Smooth muscle cell (in vitro differentiated cells): ENCODE results near the gene CDNF. TPM values are rescaled to one million over a fixed set of nuclear protein-coding genes. Genes with fewer than 3 reads are reported as not detected.
"Not testable (repeated sequence)": the region's sequence is repeated elsewhere in the genome, so short reads cannot be mapped to it uniquely, and the experiment has no call there.

Source experiments
- DNase-seq: peaks from one replicate; lab custom pipeline; 2025; ENCODE audit not compliant: unreplicated experiment; lab: John Stamatoyannopoulos, UW
- H2AFZ ChIP-seq: fragments of 200-600 bp; sonication (generic); 2 replicates; pipeline ENCODE4 v1.6.0; 2016; ENCODE audit warnings: antibody characterized with exemption, low read depth, mild to moderate bottlenecking
- H3F3A ChIP-seq: fragments of 200-600 bp; sonication (generic); 2 replicates; pipeline ENCODE4 v1.6.0; 2017; ENCODE audit warnings: antibody characterized with exemption, low read depth
- H3K27ac ChIP-seq: fragments of 200-600 bp; sonication (generic); 2 replicates; pipeline ENCODE4 v1.5.1; 2016; ENCODE audit warnings: low read depth, mild to moderate bottlenecking
- H3K27me3 ChIP-seq: fragments of 200-600 bp; sonication (generic); 2 replicates; pipeline ENCODE4 v1.6.1; 2016; ENCODE audit warnings: low read depth, mild to moderate bottlenecking
- H3K36me3 ChIP-seq: fragments of 200-600 bp; sonication (generic); 2 replicates; pipeline ENCODE4 v1.5.1; 2016; ENCODE audit warnings: low read depth
- H3K4me1 ChIP-seq: fragments of 200-600 bp; sonication (generic); 2 replicates; pipeline ENCODE4 v1.5.1; 2016; ENCODE audit warnings: low read depth
- H3K4me2 ChIP-seq: fragments of 200-600 bp; sonication (generic); 2 replicates; pipeline ENCODE4 v1.6.0; 2016; ENCODE audit warnings: mild to moderate bottlenecking
- H3K4me3 ChIP-seq: fragments of 200-600 bp; sonication (generic); 2 replicates; pipeline ENCODE4 v1.5.1; 2016; ENCODE audit warnings: mild to moderate bottlenecking
- H3K79me2 ChIP-seq: fragments of 200-600 bp; sonication (generic); 2 replicates; pipeline ENCODE4 v1.6.0; 2016; ENCODE audit warnings: low read depth, mild to moderate bottlenecking
- H3K9ac ChIP-seq: fragments of 200-600 bp; sonication (generic); 2 replicates; pipeline ENCODE4 v1.6.0; 2016; ENCODE audit warnings: low read depth
- H3K9me3 ChIP-seq: fragments of 200-600 bp; sonication (generic); replicated peaks from 2 replicates; pipeline ENCODE4 v1.5.1; 2016; ENCODE audit warnings: low read depth
- H4K20me1 ChIP-seq: fragments of 200-600 bp; sonication (generic); 2 replicates; pipeline ENCODE4 v1.6.0; 2016; ENCODE audit warnings: low read depth
- WGBS: methylation state at CpG from one replicate; pipeline ENCODE4 v1.1.7; 2016; ENCODE audit warnings: low lambda C conversion rate; 5-methylcytosine and 5-hydroxymethylcytosine counted together
- polyA plus RNA-seq: library from polyadenylated mRNA; unstranded; fragments of >200 nt; fragmentation: Nextera tagmentation; extraction: Ambion mirVana; gene quantifications from 2 replicates; pipeline ENCODE4 v1.2.1, GENCODE V29; 2016
- total RNA-seq: library from RNA; depleted of rRNA; stranded (reverse); fragments of >200 nt; gene quantifications from 2 replicates; pipeline ENCODE4 v1.2.3, GENCODE V29; 2014
- TF ChIP-seq, protein P1 (sequence below): fragments of 200-600 bp; sonication (generic); IDR thresholded peaks from 2 replicates; pipeline ENCODE4 v1.5.1; 2017; ENCODE audit warnings: borderline replicate concordance, mild to moderate bottlenecking, antibody characterized with exemption; ENCODE audit not compliant: insufficient read depth, poor library complexity, severe bottlenecking

CDNF gene
- total and polyA plus RNA-seq, 2 experiments from 2014 or later, result 0.63 to 4.1 TPM

GRCh38 chr10:14821635-14822375 lies 16.0 kb downstream of the CDNF start:
- no peak for DNase-seq
- no peaks in the 10 kb centered on the region for H3K9me3 ChIP-seq
- no peak overlapping the region for H3K27ac ChIP-seq
- WGBS, result 83% methylated on average over 6 of the region's 6 CpGs
- H3K4me3 ChIP-seq, result no peak overlapping the region
- H3K4me2 ChIP-seq, result no peak overlapping the region
- H3K27me3 ChIP-seq, result peaks cover 14% of the 10 kb centered on the region
- no peaks in the 10 kb centered on the region for H3F3A ChIP-seq
- no peaks in the 10 kb centered on the region for H4K20me1 ChIP-seq
- H2AFZ ChIP-seq, result no peak overlapping the region
- no peaks in the 10 kb centered on the region for H3K79me2 ChIP-seq
- no peaks in the 10 kb centered on the region for H3K36me3 ChIP-seq
- H3K4me1 ChIP-seq, result no peaks in the 10 kb centered on the region
- H3K9ac ChIP-seq, result no peak overlapping the region
- TF ChIP-seq, protein P1, sequence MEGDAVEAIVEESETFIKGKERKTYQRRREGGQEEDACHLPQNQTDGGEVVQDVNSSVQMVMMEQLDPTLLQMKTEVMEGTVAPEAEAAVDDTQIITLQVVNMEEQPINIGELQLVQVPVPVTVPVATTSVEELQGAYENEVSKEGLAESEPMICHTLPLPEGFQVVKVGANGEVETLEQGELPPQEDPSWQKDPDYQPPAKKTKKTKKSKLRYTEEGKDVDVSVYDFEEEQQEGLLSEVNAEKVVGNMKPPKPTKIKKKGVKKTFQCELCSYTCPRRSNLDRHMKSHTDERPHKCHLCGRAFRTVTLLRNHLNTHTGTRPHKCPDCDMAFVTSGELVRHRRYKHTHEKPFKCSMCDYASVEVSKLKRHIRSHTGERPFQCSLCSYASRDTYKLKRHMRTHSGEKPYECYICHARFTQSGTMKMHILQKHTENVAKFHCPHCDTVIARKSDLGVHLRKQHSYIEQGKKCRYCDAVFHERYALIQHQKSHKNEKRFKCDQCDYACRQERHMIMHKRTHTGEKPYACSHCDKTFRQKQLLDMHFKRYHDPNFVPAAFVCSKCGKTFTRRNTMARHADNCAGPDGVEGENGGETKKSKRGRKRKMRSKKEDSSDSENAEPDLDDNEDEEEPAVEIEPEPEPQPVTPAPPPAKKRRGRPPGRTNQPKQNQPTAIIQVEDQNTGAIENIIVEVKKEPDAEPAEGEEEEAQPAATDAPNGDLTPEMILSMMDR, result no peak

GRCh38 chr10:14820775-14821154 lies 17.1 kb downstream of the CDNF start:
- Histone ChIP-seq H3K4me2 (no peak overlapping the region), H3K4me1 (no peaks in the 10 kb centered on the region), H3K4me3 (no peak overlapping the region), H3K27ac (no peak overlapping the region), H4K20me1 (no peaks in the 10 kb centered on the region), H2AFZ (no peak overlapping the region), H3K9me3 (no peaks in the 10 kb centered on the region), H3K36me3 (no peaks in the 10 kb centered on the region), H3K79me2 (no peaks in the 10 kb centered on the region), H3K27me3 (peaks cover 6% of the 10 kb centered on the region), H3K9ac (no peak overlapping the region), H3F3A (no peaks in the 10 kb centered on the region)
- DNase-seq, result no peak
- 88% methylated on average over 5 of the region's 5 CpGs for WGBS
- TF ChIP-seq, protein P1, result no peak

DNA sequence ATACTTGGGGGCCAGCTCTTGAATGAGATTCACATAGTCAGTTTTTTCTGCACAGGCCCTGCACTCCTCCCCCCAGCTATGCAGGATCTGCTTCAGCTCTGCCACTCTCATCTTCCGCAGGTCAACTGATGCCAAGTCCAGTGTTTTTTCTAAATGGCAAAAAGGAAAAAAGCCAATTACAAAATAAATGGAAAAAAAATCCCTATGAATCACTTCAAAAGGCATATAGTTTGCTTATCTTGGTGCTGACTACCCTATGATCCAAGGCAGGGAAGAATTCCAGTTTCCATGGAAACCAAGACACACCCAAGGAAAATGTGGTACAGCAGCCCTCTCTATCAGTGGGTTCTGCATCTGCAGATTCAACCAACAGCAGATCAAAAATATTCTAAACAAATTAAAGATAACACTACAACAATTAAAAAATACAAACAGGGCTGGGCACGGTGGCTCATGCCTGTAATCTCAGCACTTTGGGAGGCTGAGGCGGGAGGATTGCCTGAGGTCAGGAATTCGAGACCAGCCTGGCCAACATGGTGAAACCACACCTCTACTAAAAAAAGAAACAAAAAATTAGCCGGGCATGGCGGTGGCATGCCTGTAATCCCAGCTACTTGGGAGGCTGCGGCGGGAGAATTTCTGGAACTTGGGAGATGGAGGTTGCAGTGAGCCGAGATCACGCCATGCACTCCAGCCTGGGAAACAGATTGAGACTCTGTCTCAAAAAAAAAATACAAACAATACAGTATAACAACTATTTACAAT lies 17.6 kb downstream of the CDNF start:
- Histone ChIP-seq H3K9me3 (no peaks in the 10 kb centered on the region), H3K4me3 (no peak overlapping the region), H3K79me2 (no peaks in the 10 kb centered on the region), H2AFZ (no peak overlapping the region), H3K27ac (no peak overlapping the region), H3K36me3 (no peaks in the 10 kb centered on the region), H3K9ac (no peak overlapping the region), H3F3A (no peaks in the 10 kb centered on the region), H4K20me1 (no peaks in the 10 kb centered on the region), H3K4me1 (no peaks in the 10 kb centered on the region), H3K4me2 (no peak overlapping the region), H3K27me3 (peaks cover under 1% of the 10 kb centered on the region)
- 91% methylated on average over 10 of the region's 10 CpGs for WGBS
- TF ChIP-seq, protein P1, result no peak
- DNase-seq, result no peak

DNA sequence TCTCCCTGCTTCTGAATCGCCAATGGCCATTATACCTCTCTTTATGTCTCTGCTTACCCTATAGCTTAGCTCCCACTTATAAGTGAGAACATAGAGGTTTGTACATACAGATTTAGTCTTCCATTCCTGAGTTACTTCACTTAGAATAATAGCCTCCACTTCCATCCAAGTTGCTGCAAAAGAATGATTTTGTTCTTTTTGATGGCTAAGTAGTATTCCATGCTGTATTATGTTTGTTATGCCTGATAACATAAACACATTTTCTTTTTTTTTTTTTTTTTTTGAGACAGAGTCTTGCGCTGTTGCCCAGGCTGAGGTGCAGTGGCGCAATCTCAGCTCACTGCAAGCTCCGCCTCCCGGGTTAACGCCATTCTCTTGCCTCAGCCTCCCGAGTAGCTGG lies 21.1 kb downstream of the CDNF start:
- not testable (repeated sequence) for DNase-seq, H3K9me3 ChIP-seq, H3K9ac ChIP-seq, H3K27me3 ChIP-seq, H3F3A ChIP-seq, H3K79me2 ChIP-seq, H3K27ac ChIP-seq, H3K36me3 ChIP-seq, H4K20me1 ChIP-seq, H2AFZ ChIP-seq, H3K4me3 ChIP-seq, H3K4me2 ChIP-seq, H3K4me1 ChIP-seq
- 100% methylated on average over 6 of the region's 7 CpGs for WGBS
